H1 (cell line): ENCODE results near the gene CRACDL. TPM values are rescaled to one million over a fixed set of nuclear protein-coding genes. Genes with fewer than 3 reads are reported as not detected.
A peak's percentile ranks its signal among the peaks of the same experiment; 100 is the strongest.

Source experiments
- CTCF ChIA-PET: fragments of 300-600 bp; sonication (Branson Sonifier 250); formaldehyde crosslinking; loops from one replicate; lab custom pipeline; 2021; ENCODE audit not compliant: partially characterized antibody; lab: Charles Lee
- POLR2A ChIA-PET: fragments of 300-600 bp; sonication (Branson Sonifier 250); formaldehyde crosslinking; loops from one replicate; lab custom pipeline; 2021; ENCODE audit warnings: inconsistent platforms; ENCODE audit not compliant: partially characterized antibody; lab: Charles Lee
- DNase-seq, 2 experiments: peaks; one replicate each; pipeline versions ENCODE4 v3.0.0 to v3.0.0-alpha.2; 2010 to 2022; ENCODE audit warnings: low spot score in 2 of 2, low read depth in 1 of 2, mixed read lengths in 1 of 2
- FAIRE-seq: peaks from 2 replicates; lab custom pipeline; 2011; peaks lifted over from hg19 to GRCh38; lab: Jason Lieb, UNC
- H2AFZ ChIP-seq: 2 replicates; pipeline ENCODE4 v1.8.1; 2012; ENCODE audit warnings: low read length, inconsistent platforms
- H2AK5ac ChIP-seq: 2 replicates; pipeline ENCODE4 v1.6.1; 2013; ENCODE audit warnings: low read depth, low read length
- H2BK120ac ChIP-seq: replicated peaks from 2 replicates; pipeline ENCODE3; 2013; ENCODE audit warnings: low read depth, low read length, inconsistent platforms
- H2BK12ac ChIP-seq: 2 replicates; pipeline ENCODE4 v1.6.1; 2013; ENCODE audit warnings: low read depth, low read length
- H2BK15ac ChIP-seq: 2 replicates; pipeline ENCODE4 v1.6.1; 2013; ENCODE audit warnings: low read length
- H2BK20ac ChIP-seq: 2 replicates; pipeline ENCODE4 v1.6.1; 2013; ENCODE audit warnings: low read length
- H2BK5ac ChIP-seq: 2 replicates; pipeline ENCODE4 v1.6.1; 2013; ENCODE audit warnings: low read depth, low read length
- H3K14ac ChIP-seq: 2 replicates; pipeline ENCODE4 v1.6.1; 2013; ENCODE audit warnings: inconsistent platforms; ENCODE audit not compliant: insufficient read length
- H3K18ac ChIP-seq: 2 replicates; pipeline ENCODE4 v1.6.1; 2013; ENCODE audit warnings: low read length; ENCODE audit errors: extremely low read depth
- H3K23ac ChIP-seq: 2 replicates; pipeline ENCODE4 v1.6.1; 2013; ENCODE audit warnings: inconsistent platforms; ENCODE audit not compliant: insufficient read length
- H3K23me2 ChIP-seq: 2 replicates; pipeline ENCODE4 v1.6.1; 2013; ENCODE audit warnings: low read depth, low read length
- H3K27ac ChIP-seq: 2 replicates; pipeline ENCODE4 v1.6.1; 2011; ENCODE audit warnings: low read depth, low read length, inconsistent platforms
- H3K27me3 ChIP-seq, 4 experiments: replicated peaks in 1 of 4; 1 replicate in 1 of 4; 2 replicates in 3 of 4; pipeline versions ENCODE4 v1.6.1 to v1.8.1; 2011 to 2013; ENCODE audit warnings: low read length in 3 of 4, mild to moderate bottlenecking in 3 of 4, inconsistent platforms in 2 of 4, mixed read lengths in 2 of 4, moderate library complexity in 1 of 4; ENCODE audit not compliant: control insufficient read depth in 3 of 4, insufficient read depth in 3 of 4; ENCODE audit errors: extremely low read depth in 1 of 4
- H3K36me3 ChIP-seq, 4 experiments: 2 replicates each; pipeline versions ENCODE4 v1.6.1 to v1.8.1; 2011 to 2013; ENCODE audit warnings: mild to moderate bottlenecking in 4 of 4, low read length in 3 of 4, moderate library complexity in 2 of 4, control low read depth in 1 of 4, inconsistent platforms in 1 of 4; ENCODE audit not compliant: insufficient read depth in 4 of 4, control insufficient read depth in 2 of 4
- H3K4ac ChIP-seq: replicated peaks from 2 replicates; pipeline ENCODE3; 2013; ENCODE audit warnings: low read length, low read depth, mixed read lengths, inconsistent platforms; ENCODE audit not compliant: insufficient read length
- H3K4me1 ChIP-seq, 4 experiments: replicated peaks in 1 of 4; 1 replicate in 1 of 4; 2 replicates in 3 of 4; pipeline versions ENCODE4 v1.6.1 to v1.8.1; 2011 to 2013; ENCODE audit warnings: low read length in 3 of 4, inconsistent platforms in 2 of 4, mixed read lengths in 1 of 4; ENCODE audit not compliant: insufficient read depth in 4 of 4, control insufficient read depth in 3 of 4
- H3K4me2 ChIP-seq, 2 experiments: 2 replicates each; pipeline versions ENCODE4 v1.6.1 to v1.8.1; 2011 to 2013; ENCODE audit warnings: low read depth in 2 of 2, low read length in 2 of 2, control low read depth in 1 of 2, inconsistent platforms in 1 of 2, mild to moderate bottlenecking in 1 of 2; ENCODE audit not compliant: insufficient read depth in 1 of 2
- H3K4me3 ChIP-seq, 4 experiments: fragments of 200-600, 300-600 bp in 1 of 4; sonication (generic), shearing (Covaris generic), sonication (Bioruptor Twin) in 1 of 4; 2 replicates each; pipeline versions ENCODE4 v1.5.1 to v1.8.1; 2011 to 2016; ENCODE audit warnings: low read length in 4 of 4, low read depth in 3 of 4, control low read depth in 2 of 4, inconsistent platforms in 2 of 4, mild to moderate bottlenecking in 2 of 4, mixed read lengths in 1 of 4, moderate library complexity in 1 of 4; ENCODE audit not compliant: insufficient read depth in 2 of 4; ENCODE audit errors: extremely low read depth in 1 of 4
- H3K56ac ChIP-seq: replicated peaks from 2 replicates; pipeline ENCODE3; 2013; ENCODE audit warnings: low read depth, mild to moderate bottlenecking, mixed read lengths, low read length, inconsistent platforms; ENCODE audit not compliant: insufficient read length
- H3K79me1 ChIP-seq: 2 replicates; pipeline ENCODE4 v1.6.1; 2013; ENCODE audit warnings: low read depth, low read length, control low read depth
- H3K79me2 ChIP-seq, 2 experiments: 2 replicates each; pipeline versions ENCODE4 v1.6.1 to v1.8.1; 2012 to 2013; ENCODE audit warnings: low read length in 2 of 2, mild to moderate bottlenecking in 2 of 2, inconsistent platforms in 1 of 2; ENCODE audit not compliant: insufficient read depth in 2 of 2, control insufficient read depth in 1 of 2
- H3K9ac ChIP-seq, 4 experiments: replicated peaks in 1 of 4; 1 replicate in 1 of 4; 2 replicates in 3 of 4; pipeline versions ENCODE4 v1.6.1 to v1.8.1; 2011 to 2013; ENCODE audit warnings: low read depth in 3 of 4, low read length in 3 of 4, control low read depth in 2 of 4, mild to moderate bottlenecking in 2 of 4, moderate library complexity in 2 of 4, inconsistent platforms in 1 of 4; ENCODE audit errors: extremely low read depth in 1 of 4
- H3K9me3 ChIP-seq, 2 experiments: 2 replicates each; pipeline versions ENCODE4 v1.6.1 to v1.8.1; 2012 to 2013; ENCODE audit warnings: mild to moderate bottlenecking in 2 of 2, moderate library complexity in 2 of 2, control low read depth in 1 of 2, inconsistent platforms in 1 of 2, low read depth in 1 of 2, low read length in 1 of 2, mixed read lengths in 1 of 2; ENCODE audit not compliant: insufficient read depth in 2 of 2
- H4K20me1 ChIP-seq, 2 experiments: replicated peaks in 1 of 2; 2 replicates each; pipeline versions ENCODE3 to v1.8.1; 2011 to 2013; ENCODE audit warnings: inconsistent platforms in 2 of 2, low read length in 2 of 2, mild to moderate bottlenecking in 1 of 2; ENCODE audit not compliant: insufficient read depth in 2 of 2, control insufficient read depth in 1 of 2
- H4K5ac ChIP-seq: 2 replicates; pipeline ENCODE4 v1.6.1; 2013; ENCODE audit warnings: low read length, low read depth, mixed read lengths, inconsistent platforms; ENCODE audit not compliant: insufficient read length
- H4K8ac ChIP-seq: 2 replicates; pipeline ENCODE4 v1.8.0; 2013; ENCODE audit warnings: mild to moderate bottlenecking, moderate library complexity, low read length, inconsistent platforms; ENCODE audit not compliant: insufficient read depth; ENCODE audit errors: extremely low read depth
- H4K91ac ChIP-seq: replicated peaks from 2 replicates; pipeline ENCODE3; 2013; ENCODE audit warnings: low read length, mixed read lengths, inconsistent platforms; ENCODE audit not compliant: insufficient read length
- CTCF ChIP-seq, 3 experiments: IDR thresholded peaks; 1 replicate in 2 of 3; 2 replicates in 1 of 3; pipeline versions ENCODE4 v1.5.1 to v1.6.1; 2011; ENCODE audit warnings: low read length in 3 of 3, mild to moderate bottlenecking in 3 of 3, inconsistent platforms in 2 of 3, low read depth in 1 of 3, moderate library complexity in 1 of 3; ENCODE audit not compliant: insufficient read depth in 1 of 3; ENCODE audit errors: control extremely low read depth in 1 of 3
- HDAC6 ChIP-seq: IDR thresholded peaks from one replicate; pipeline ENCODE4 v1.7.1; 2012; ENCODE audit warnings: low read depth, mild to moderate bottlenecking, inconsistent platforms, low read length, moderate library complexity
- SAP30 ChIP-seq: fragments of 300-600 bp; sonication (generic); IDR thresholded peaks from 2 replicates; pipeline ENCODE4 v1.7.1; 2012; ENCODE audit warnings: low read length, moderate library complexity, mild to moderate bottlenecking, inconsistent platforms; ENCODE audit not compliant: insufficient read depth, insufficient replicate concordance
- ZNF274 ChIP-seq: IDR thresholded peaks from 2 replicates; pipeline ENCODE4 v1.7.0; 2012; ENCODE audit warnings: low read length, borderline replicate concordance; ENCODE audit errors: extremely low read depth
- WGBS, 2 experiments: shearing (Covaris generic) in 1 of 2; methylation state at CpG; one replicate each; pipeline versions ENCODE4 v1.1.6 to v1.1.7; 2013 to 2015; ENCODE audit warnings: low lambda C conversion rate in 2 of 2, mixed read lengths in 2 of 2, inconsistent platforms in 1 of 2, low coverage in 1 of 2, missing lambda C conversion rate in 1 of 2; ENCODE audit not compliant: insufficient replicate concordance in 2 of 2, insufficient coverage in 1 of 2, insufficient read length in 1 of 2; ENCODE audit errors: extremely low coverage in 1 of 2, missing lambda C conversion rate in 1 of 2; 5-methylcytosine and 5-hydroxymethylcytosine counted together
- polyA plus RNA-seq, 7 experiments: library from polyadenylated mRNA; depleted of rRNA in 3 of 7; stranded (reverse) in 5 of 7; unstranded in 2 of 7; fragments of >200 nt in 5 of 7; fragments of 200-250 nt in 2 of 7; gene quantifications; 1 replicate in 5 of 7; 2 replicates in 1 of 7; 4 replicates in 1 of 7; pipeline versions ENCODE4 v1.2.1 to v1.2.3, GENCODE V29; 2011 to 2013; ENCODE audit warnings: missing spikeins in 2 of 7, mixed read lengths in 2 of 7
- total RNA-seq: library from RNA; stranded (reverse); fragmentation: NEBNext Ultra II Directional; extraction: Animal tissue kit (Norgen Biotek cat#: 25700); gene quantifications from 2 replicates; pipeline ENCODE4 v1.2.1, GENCODE V29; 2021

CRACDL gene
- total and polyA plus RNA-seq, 2 of the 8 experiments (the other 6 are each of a cell fraction or from before 2014, with no cell fraction given) = 0.07 to 0.38 TPM

DNA sequence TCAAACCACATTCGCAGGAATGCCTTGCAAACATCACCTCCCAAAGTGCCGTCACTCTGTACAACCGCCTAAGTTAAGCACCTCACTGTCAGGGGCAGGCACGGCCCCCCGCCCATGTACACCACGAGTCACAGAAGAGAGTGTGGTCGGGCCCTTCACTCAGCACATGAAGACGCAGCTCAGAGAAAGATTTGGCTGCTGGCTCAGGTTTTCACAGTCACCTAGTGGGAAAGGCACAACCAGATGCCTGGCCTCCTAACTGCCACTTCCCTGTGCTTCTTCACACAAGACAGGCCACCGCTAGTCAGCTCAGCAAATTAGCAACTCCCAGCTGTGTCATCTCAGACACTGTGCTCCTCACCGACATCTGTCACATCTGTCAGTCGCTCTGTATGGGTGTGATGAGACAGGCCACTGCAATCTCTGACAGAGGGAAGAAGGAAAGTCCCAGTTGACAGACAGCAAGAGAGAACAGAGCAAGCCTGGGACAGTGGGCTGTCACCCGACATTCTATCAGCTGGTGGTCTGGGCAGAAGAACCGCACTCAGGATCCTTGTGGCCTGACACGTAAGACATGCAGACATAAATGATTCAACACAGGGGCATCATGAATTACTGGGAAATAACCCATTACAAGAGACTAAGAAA is 60.8 kb downstream of the CRACDL start:
- Histone ChIP-seq H3K9me3 (no peaks in the 10 kb centered on the region), H3K79me2 (no peaks in the 10 kb centered on the region), H4K8ac (no peak overlapping the region), H3K27ac (no peak overlapping the region), H3K4me3 (no peak overlapping the region), H3K79me1 (no peaks in the 10 kb centered on the region), H2BK12ac (no peak overlapping the region), H2AFZ (no peak overlapping the region), H3K56ac (no peak overlapping the region), H3K23me2 (no peaks in the 10 kb centered on the region), H3K18ac (no peak overlapping the region), H3K14ac (no peak overlapping the region), H3K4me1 (no peaks in the 10 kb centered on the region), H2BK5ac (no peak overlapping the region), H3K9ac (no peak overlapping the region), H3K4ac (no peak overlapping the region), H3K23ac (no peak overlapping the region), H4K91ac (no peak overlapping the region), H2BK15ac (no peak overlapping the region), H3K36me3 (no peaks in the 10 kb centered on the region), H2BK120ac (no peak overlapping the region), H3K4me2 (no peak overlapping the region), H4K20me1 (no peaks in the 10 kb centered on the region), H2BK20ac (no peak overlapping the region), H3K27me3 (no peaks in the 10 kb centered on the region), H4K5ac (no peak overlapping the region), H2AK5ac (no peak overlapping the region)
- no peak for FAIRE-seq
- 91% methylated on average over 14 of the region's 14 CpGs; no CpG with 5 or more reads in 1 of the 2 experiments for WGBS, 2 experiments
- peak in 1 of 2 experiments; percentile 30 for DNase-seq
- POLR2A ChIA-PET = no interaction called here
- CTCF ChIA-PET = interaction anchor here (1.1 to 1.2 kb wide), 2 partner anchors 180 to 191 kb away, joined by 3 read pairs; no protein-coding TSS in a partner anchor
- TF ChIP-seq ZNF274 = no peak
- TF ChIP-seq SAP30 = no peak
- TF ChIP-seq CTCF (IDR thresholded peaks at IDR 0.05; ENCODE audit: control extremely low read depth in 1 of 3, insufficient read depth in 1 of 3, low read depth in 1 of 3, low read length in 3 of 3) = no peak
- TF ChIP-seq HDAC6 = no peak
